GM18873 (cell line): Measurements from ENCODE around the gene TMEM185B.

Experiments used
- ATAC-seq: cut with Tn5 transposase; IDR thresholded peaks from one replicate; pipeline ENCODE4 v1.9.1; 2021; ENCODE audit warnings: mild to moderate bottlenecking, moderate library complexity, moderate number of reproducible peaks; ENCODE audit not compliant: unreplicated experiment, low FRiP score

The TMEM185B gene

GRCh38 chr2:120252225-120253020, 29.2 kb upstream of the TMEM185B start, which contains the start of gene RALB:
TSS of gene RALB (plus strand) at chr2:120252852. CDS start at chr2:120278665, 25,813 bp downstream.
- peak; percentile 91 for ATAC-seq

- no peak for ATAC-seq
Observed at GRCh38 chr2:120251880-120252224, 28.7 kb upstream of the TMEM185B start.

- ATAC-seq, result no peak
Observed at GRCh38 chr2:120251078-120251477, 27.9 kb upstream of the TMEM185B start.

GRCh38 chr2:120250640-120251039, 27.4 kb upstream of the TMEM185B start:
- ATAC-seq, result no peak

- ATAC-seq, result no peak
Observed at GRCh38 chr2:120247851-120248250, 24.7 kb upstream of the TMEM185B start.

GRCh38 chr2:120246546-120247300, 23.5 kb upstream of the TMEM185B start:
- no peak for ATAC-seq

GRCh38 chr2:120245520-120246332, 22.5 kb upstream of the TMEM185B start:
- no peak for ATAC-seq

GRCh38 chr2:120244656-120245519, 21.7 kb upstream of the TMEM185B start:
- no peak for ATAC-seq

GRCh38 chr2:120243875-120244553, 20.8 kb upstream of the TMEM185B start:
- ATAC-seq, result no peak

GRCh38 chr2:120243211-120243610, 20.0 kb upstream of the TMEM185B start:
- ATAC-seq, result no peak

GRCh38 chr2:120241684-120242083, 18.5 kb upstream of the TMEM185B start:
- ATAC-seq, result no peak

- ATAC-seq, result no peak
Observed at GRCh38 chr2:120240901-120241429, 17.8 kb upstream of the TMEM185B start.

- ATAC-seq, result no peak
Observed at GRCh38 chr2:120239488-120240287, 16.5 kb upstream of the TMEM185B start.

- no peak for ATAC-seq
Observed at GRCh38 chr2:120238728-120239487, 15.7 kb upstream of the TMEM185B start.

- no peak for ATAC-seq
Observed at GRCh38 chr2:120237491-120237902, 14.3 kb upstream of the TMEM185B start.

GRCh38 chr2:120236791-120237190, 13.6 kb upstream of the TMEM185B start:
- no peak for ATAC-seq

- ATAC-seq, result no peak
Observed at GRCh38 chr2:120236316-120236715, 13.1 kb upstream of the TMEM185B start.

- no peak for ATAC-seq
Observed at GRCh38 chr2:120235681-120236080, 12.5 kb upstream of the TMEM185B start.
